Panc1 (cell line): ENCODE data around the gene OR52W1. TPM values are rescaled to one million over a fixed set of nuclear protein-coding genes. Genes with fewer than 3 reads are reported as not detected.

ENCODE experiments used
- ATAC-seq: fragments of 200-7000 bp; cut with Tn5 transposase; 2 replicates; pipeline ENCODE4 v1.9.1; 2020; ENCODE audit warnings: mild to moderate bottlenecking, moderate library complexity
- BruUV-seq: library from RNA; stranded (reverse); fragments of 400-500 nt; replicated peaks from 2 replicates; lab custom pipeline; 2021; lab: Mats Ljungman, UMichigan
- CTCF ChIA-PET: fragments of 300-600 bp; sonication (Branson Sonifier 250); formaldehyde crosslinking; loops from one replicate; lab custom pipeline; 2022; ENCODE audit warnings: antibody characterized with exemption; lab: Charles Lee
- POLR2A ChIA-PET: fragments of 300-600 bp; sonication (Branson Sonifier 250); formaldehyde crosslinking; loops from one replicate; lab custom pipeline; 2022; ENCODE audit warnings: antibody characterized with exemption; lab: Charles Lee
- DNase-seq: peaks from one replicate; pipeline ENCODE4 v3.0.0-alpha.2; 2010; ENCODE audit warnings: low read depth, low spot score
- H3K27ac ChIP-seq: 2 replicates; pipeline ENCODE4 v1.5.1; 2011; ENCODE audit warnings: mild to moderate bottlenecking, low read length, inconsistent platforms
- H3K27me3 ChIP-seq: fragments of 200-500 bp; sonication (Bioruptor generic); 2 replicates; pipeline ENCODE4 v1.6.0; 2014; ENCODE audit warnings: low read length, inconsistent platforms; ENCODE audit not compliant: control insufficient read depth, insufficient read depth
- H3K36me3 ChIP-seq: fragments of 200-500 bp; sonication (Bioruptor generic); 2 replicates; pipeline ENCODE4 v1.5.1; 2014; ENCODE audit warnings: inconsistent platforms, mild to moderate bottlenecking, low read length, moderate library complexity; ENCODE audit not compliant: control insufficient read depth, insufficient read depth
- H3K4me1 ChIP-seq: 2 replicates; pipeline ENCODE4 v1.5.1; 2011; ENCODE audit warnings: inconsistent platforms, mild to moderate bottlenecking, low read length, moderate library complexity; ENCODE audit not compliant: control insufficient read depth, insufficient read depth
- H3K4me3 ChIP-seq, 2 experiments: 2 replicates each; pipeline ENCODE4 v1.5.1; 2011 to 2012; ENCODE audit warnings: low read depth in 2 of 2, low read length in 2 of 2, mild to moderate bottlenecking in 2 of 2, inconsistent platforms in 1 of 2, moderate library complexity in 1 of 2
- H3K9me3 ChIP-seq: fragments of 200-500 bp; sonication (Bioruptor generic); 2 replicates; pipeline ENCODE4 v1.5.1; 2014; ENCODE audit warnings: low read depth, mild to moderate bottlenecking, inconsistent platforms, low read length, moderate library complexity; ENCODE audit not compliant: control insufficient read depth, insufficient read depth
- POLR2AphosphoS5 ChIP-seq: IDR thresholded peaks from 2 replicates; pipeline ENCODE4 v1.6.1; 2012; ENCODE audit warnings: mild to moderate bottlenecking, low read depth, low read length, moderate library complexity
- SIN3A ChIP-seq: IDR thresholded peaks from 2 replicates; pipeline ENCODE4 v1.6.1; 2012; ENCODE audit warnings: low read depth, mild to moderate bottlenecking, low read length, moderate library complexity, borderline replicate concordance; ENCODE audit not compliant: insufficient read depth
- TCF7L2 ChIP-seq: IDR thresholded peaks from 2 replicates; pipeline ENCODE4 v1.6.1; 2011; ENCODE audit warnings: mild to moderate bottlenecking, low read depth, low read length, inconsistent platforms
- in situ Hi-C: cut with HindIII; loops from 2 replicates; pipeline ENCODE4 v1.10.0; 2016; ENCODE audit warnings: low sequenced_read_pairs, low pct_unique_long_range_greater_than_20kb
- intact Hi-C: fragments of 100-400 bp; cut with micrococcal nuclease; formaldehyde crosslinking; loops from one replicate; pipeline ENCODE4 v1.10.0; 2022; ENCODE audit not compliant: unreplicated experiment
- total RNA-seq: library from RNA; stranded (reverse); gene quantifications from one replicate; pipeline ENCODE4 v1.2.1, GENCODE V29; 2021; ENCODE audit not compliant: unreplicated experiment
- TF ChIP-seq, protein P1 (sequence below), 2 experiments: IDR thresholded peaks; 2 replicates each; pipeline ENCODE4 v1.6.1; 2011 to 2012; ENCODE audit warnings: low read depth in 2 of 2, control low read depth in 1 of 2, low read length in 1 of 2, mild to moderate bottlenecking in 1 of 2, moderate library complexity in 1 of 2; ENCODE audit not compliant: insufficient read depth in 1 of 2
- TF ChIP-seq, protein P2 (sequence below): fragments of 450-650 bp; IDR thresholded peaks from 2 replicates; pipeline ENCODE4 v1.5.1; 2017; ENCODE audit warnings: mild to moderate bottlenecking

Gene OR52W1
- total RNA-seq, 1 experiment from 2014 or later = not detected

DNA sequence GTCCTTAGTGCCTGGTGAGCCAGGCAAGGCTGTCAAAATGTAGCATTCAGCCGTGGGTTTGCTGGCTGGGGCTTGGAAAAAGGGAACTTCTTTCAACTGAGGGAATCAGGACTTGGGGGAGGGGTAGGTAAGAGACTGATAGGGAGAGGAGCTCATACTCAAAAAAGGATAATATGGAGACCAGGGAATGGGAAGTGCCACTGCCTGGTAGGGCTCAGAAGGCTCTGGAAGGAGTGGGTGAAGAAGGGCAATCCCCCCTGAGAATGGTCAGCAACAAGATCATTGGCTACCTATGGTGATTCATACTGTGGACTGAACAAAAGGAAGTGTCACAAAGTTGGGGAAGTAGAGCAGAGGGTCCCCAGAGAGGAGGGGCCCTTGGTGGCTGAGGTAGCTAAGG is 41.8 kb downstream of the OR52W1 start:
- no peaks in the 10 kb centered on the region for H3K9me3 ChIP-seq
- intact Hi-C loops = no loop called here
- H3K27ac ChIP-seq = no peak overlapping the region
- BruUV-seq = no TSS peak
- no peaks in the 10 kb centered on the region for H3K4me1 ChIP-seq
- H3K4me3 ChIP-seq = no peak overlapping the region
- in situ Hi-C loops = no loop called here
- ChIA-PET CTCF (interaction anchor here (1.0 kb wide), 1 partner anchor 11 kb away, joined by 3 read pairs; no protein-coding TSS in a partner anchor), POLR2A (no interaction called here)
- peaks cover 3% of the 10 kb centered on the region; the same call in 1 of the 2 replicates for H3K27me3 ChIP-seq
- DNase-seq (no peak), ATAC-seq (no peak)
- TF ChIP-seq SIN3A = no peak
- no peaks in the 10 kb centered on the region for H3K36me3 ChIP-seq

DNA sequence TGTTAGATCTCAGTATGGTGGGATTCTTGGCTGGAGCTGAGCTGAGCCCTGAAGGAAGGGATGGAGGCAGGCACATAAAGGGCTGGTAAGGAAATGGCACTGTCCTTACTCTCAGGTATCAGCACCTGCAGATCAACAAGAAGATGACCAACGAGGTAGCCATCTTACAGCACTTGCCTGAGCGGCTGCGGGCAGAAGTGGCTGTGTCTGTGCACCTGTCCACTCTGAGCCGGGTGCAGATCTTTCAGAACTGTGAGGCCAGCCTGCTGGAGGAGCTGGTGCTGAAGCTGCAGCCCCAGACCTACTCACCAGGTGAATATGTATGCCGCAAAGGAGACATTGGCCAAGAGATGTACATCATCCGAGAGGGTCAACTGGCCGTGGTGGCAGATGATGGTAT is 42.3 kb downstream of the OR52W1 start:
- POLR2A ChIA-PET = no interaction called here
- BruUV-seq = no TSS peak
- H3K27ac ChIP-seq = no peak overlapping the region
- H3K27me3 ChIP-seq = peaks cover 3% of the 10 kb centered on the region; the same call in 1 of the 2 replicates
- no peaks in the 10 kb centered on the region for H3K9me3 ChIP-seq
- no peak for DNase-seq
- TF ChIP-seq, protein P1, sequence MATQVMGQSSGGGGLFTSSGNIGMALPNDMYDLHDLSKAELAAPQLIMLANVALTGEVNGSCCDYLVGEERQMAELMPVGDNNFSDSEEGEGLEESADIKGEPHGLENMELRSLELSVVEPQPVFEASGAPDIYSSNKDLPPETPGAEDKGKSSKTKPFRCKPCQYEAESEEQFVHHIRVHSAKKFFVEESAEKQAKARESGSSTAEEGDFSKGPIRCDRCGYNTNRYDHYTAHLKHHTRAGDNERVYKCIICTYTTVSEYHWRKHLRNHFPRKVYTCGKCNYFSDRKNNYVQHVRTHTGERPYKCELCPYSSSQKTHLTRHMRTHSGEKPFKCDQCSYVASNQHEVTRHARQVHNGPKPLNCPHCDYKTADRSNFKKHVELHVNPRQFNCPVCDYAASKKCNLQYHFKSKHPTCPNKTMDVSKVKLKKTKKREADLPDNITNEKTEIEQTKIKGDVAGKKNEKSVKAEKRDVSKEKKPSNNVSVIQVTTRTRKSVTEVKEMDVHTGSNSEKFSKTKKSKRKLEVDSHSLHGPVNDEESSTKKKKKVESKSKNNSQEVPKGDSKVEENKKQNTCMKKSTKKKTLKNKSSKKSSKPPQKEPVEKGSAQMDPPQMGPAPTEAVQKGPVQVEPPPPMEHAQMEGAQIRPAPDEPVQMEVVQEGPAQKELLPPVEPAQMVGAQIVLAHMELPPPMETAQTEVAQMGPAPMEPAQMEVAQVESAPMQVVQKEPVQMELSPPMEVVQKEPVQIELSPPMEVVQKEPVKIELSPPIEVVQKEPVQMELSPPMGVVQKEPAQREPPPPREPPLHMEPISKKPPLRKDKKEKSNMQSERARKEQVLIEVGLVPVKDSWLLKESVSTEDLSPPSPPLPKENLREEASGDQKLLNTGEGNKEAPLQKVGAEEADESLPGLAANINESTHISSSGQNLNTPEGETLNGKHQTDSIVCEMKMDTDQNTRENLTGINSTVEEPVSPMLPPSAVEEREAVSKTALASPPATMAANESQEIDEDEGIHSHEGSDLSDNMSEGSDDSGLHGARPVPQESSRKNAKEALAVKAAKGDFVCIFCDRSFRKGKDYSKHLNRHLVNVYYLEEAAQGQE (IDR thresholded peaks at IDR 0.05; ENCODE audit: insufficient read depth in 1 of 2, low read depth in 2 of 2, low read length in 1 of 2) = no peak
- TF ChIP-seq, protein P2, sequence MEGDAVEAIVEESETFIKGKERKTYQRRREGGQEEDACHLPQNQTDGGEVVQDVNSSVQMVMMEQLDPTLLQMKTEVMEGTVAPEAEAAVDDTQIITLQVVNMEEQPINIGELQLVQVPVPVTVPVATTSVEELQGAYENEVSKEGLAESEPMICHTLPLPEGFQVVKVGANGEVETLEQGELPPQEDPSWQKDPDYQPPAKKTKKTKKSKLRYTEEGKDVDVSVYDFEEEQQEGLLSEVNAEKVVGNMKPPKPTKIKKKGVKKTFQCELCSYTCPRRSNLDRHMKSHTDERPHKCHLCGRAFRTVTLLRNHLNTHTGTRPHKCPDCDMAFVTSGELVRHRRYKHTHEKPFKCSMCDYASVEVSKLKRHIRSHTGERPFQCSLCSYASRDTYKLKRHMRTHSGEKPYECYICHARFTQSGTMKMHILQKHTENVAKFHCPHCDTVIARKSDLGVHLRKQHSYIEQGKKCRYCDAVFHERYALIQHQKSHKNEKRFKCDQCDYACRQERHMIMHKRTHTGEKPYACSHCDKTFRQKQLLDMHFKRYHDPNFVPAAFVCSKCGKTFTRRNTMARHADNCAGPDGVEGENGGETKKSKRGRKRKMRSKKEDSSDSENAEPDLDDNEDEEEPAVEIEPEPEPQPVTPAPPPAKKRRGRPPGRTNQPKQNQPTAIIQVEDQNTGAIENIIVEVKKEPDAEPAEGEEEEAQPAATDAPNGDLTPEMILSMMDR = no peak
- TF ChIP-seq SIN3A (no peak), TCF7L2 (no peak), POLR2AphosphoS5 (no peak)
- H3K4me3 ChIP-seq = no peak overlapping the region
- in situ Hi-C loops (no loop called here), intact Hi-C loops (no loop called here)
- no peaks in the 10 kb centered on the region for H3K4me1 ChIP-seq
- CTCF ChIA-PET = interaction anchor here (1.0 kb wide), 1 partner anchor 10 kb away, joined by 3 read pairs; no protein-coding TSS in a partner anchor
- ATAC-seq = no peak
- no peaks in the 10 kb centered on the region for H3K36me3 ChIP-seq

GRCh38 chr11:6245536-6245935 is 46.5 kb downstream of the OR52W1 start:
- ATAC-seq (no peak), DNase-seq (no peak)
- BruUV-seq = no TSS peak
- ChIA-PET CTCF (no interaction called here), POLR2A (interaction anchor here (0.5 kb wide), 1 partner anchor 560 kb away, joined by 5 read pairs; no protein-coding TSS in a partner anchor)
- TF ChIP-seq TCF7L2 = no peak
- TF ChIP-seq, protein P1 (IDR thresholded peaks at IDR 0.05; ENCODE audit: insufficient read depth in 1 of 2, low read depth in 2 of 2, low read length in 1 of 2) = no peak
- no peak for TF ChIP-seq SIN3A
- no peak for TF ChIP-seq POLR2AphosphoS5
- TF ChIP-seq, protein P2 = no peak
- no peaks in the 10 kb centered on the region; the same call in 1 of the 2 replicates for H3K27me3 ChIP-seq
- H3K27ac ChIP-seq = no peak overlapping the region
- no peaks in the 10 kb centered on the region for H3K4me1 ChIP-seq
- H3K36me3 ChIP-seq = no peaks in the 10 kb centered on the region
- in situ Hi-C loops (no loop called here), intact Hi-C loops (no loop called here)
- H3K9me3 ChIP-seq = no peaks in the 10 kb centered on the region
- H3K4me3 ChIP-seq = no peak overlapping the region
